ENCODE results near the gene THAP6. TPM values are rescaled to one million over a fixed set of nuclear protein-coding genes. Genes with fewer than 3 reads are reported as not detected.

THAP6 gene
- total and polyA plus RNA-seq, 2 of the 8 experiments (the other 6 are each of a cell fraction or from before 2014, with no cell fraction given): 3.3 to 9.7 TPM

DNA sequence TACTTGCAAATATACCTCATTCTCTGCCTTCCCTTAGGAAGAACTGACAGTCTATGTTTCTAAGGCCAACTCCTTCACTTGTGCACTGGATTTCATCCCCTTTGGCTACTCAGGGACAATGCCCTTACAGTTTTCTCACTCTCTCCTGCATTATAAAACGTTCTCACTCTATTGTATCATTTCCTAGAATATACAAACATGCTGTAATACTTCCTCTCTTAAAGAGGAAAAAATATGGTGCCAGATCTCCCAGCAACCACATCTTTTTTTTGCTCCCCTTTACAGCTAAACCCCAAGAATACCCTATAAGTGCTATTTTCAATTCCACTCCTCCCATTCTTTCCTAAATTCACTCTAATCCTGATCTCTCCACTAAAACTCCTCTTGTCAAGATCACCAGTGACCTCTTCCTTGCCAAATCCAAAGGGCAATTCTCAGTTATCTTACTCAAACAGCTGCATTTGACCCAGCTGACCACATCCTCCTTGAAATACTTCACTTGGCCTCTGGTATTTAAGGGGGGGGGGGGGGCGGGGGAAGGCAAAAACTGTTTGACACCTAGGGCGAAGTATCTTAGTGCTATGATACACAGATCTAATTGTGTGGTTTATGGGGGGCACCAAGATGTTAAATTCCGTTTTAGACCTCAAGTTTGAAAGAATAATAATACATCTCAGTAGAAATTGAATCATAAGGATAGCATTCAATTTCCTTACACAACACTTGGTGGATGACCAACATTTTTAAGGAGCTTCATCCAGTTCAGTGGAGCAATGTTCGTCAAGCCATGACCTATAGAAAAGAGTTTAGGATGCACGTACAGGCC lies 1.7 kb upstream of the THAP6 start (continued):
- TF ChIP-seq RNF2 (IDR thresholded peaks at IDR 0.05; ENCODE audit: borderline replicate concordance, low read depth, low read length, missing control alignments, poor library complexity, severe bottlenecking): no peak
- no peak for TF ChIP-seq SUZ12 (IDR thresholded peaks at IDR 0.05; ENCODE audit: low read length)
- TF ChIP-seq CBX8 (IDR thresholded peaks at IDR 0.05; ENCODE audit: borderline replicate concordance, low read depth, low read length): no peak
- TF ChIP-seq, protein P1, sequence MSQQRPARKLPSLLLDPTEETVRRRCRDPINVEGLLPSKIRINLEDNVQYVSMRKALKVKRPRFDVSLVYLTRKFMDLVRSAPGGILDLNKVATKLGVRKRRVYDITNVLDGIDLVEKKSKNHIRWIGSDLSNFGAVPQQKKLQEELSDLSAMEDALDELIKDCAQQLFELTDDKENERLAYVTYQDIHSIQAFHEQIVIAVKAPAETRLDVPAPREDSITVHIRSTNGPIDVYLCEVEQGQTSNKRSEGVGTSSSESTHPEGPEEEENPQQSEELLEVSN (IDR thresholded peaks at IDR 0.05): no peak
